H4 (cell line): Measurements from ENCODE around the gene TCF4. TPM values are rescaled to one million over a fixed set of nuclear protein-coding genes. Genes with fewer than 3 reads are reported as not detected.
A peak's percentile ranks its signal among the peaks of the same experiment; 100 is the strongest.

ENCODE experiments used
- DNase-seq: peaks from one replicate; pipeline ENCODE4 v3.0.0-alpha.2; 2015; ENCODE audit warnings: low spot score
- total RNA-seq: library from RNA; depleted of rRNA; stranded (reverse); fragments of >200 nt; shearing (Covaris generic); gene quantifications from 2 replicates; pipeline ENCODE4 v1.2.3, GENCODE V29; 2014

TCF4 gene
- total RNA-seq, 1 experiment from 2014 or later: 30.7 TPM

GRCh38 chr18:55236150-55236931, 351.7 kb downstream of the TCF4 start:
- DNase-seq: no peak

- DNase-seq: no peak
Measured at GRCh38 chr18:55235094-55235461, 352.9 kb downstream of the TCF4 start.

- peak; percentile 60 for DNase-seq
Measured at GRCh38 chr18:55234366-55235093, 353.5 kb downstream of the TCF4 start.

- no peak for DNase-seq
Measured at GRCh38 chr18:55233857-55234256, 354.1 kb downstream of the TCF4 start.

GRCh38 chr18:55232506-55232905, 355.5 kb downstream of the TCF4 start:
- no peak for DNase-seq

- DNase-seq: no peak
Measured at GRCh38 chr18:55229682-55230081, 358.3 kb downstream of the TCF4 start.

GRCh38 chr18:55228707-55229106, 359.3 kb downstream of the TCF4 start:
- DNase-seq: no peak

GRCh38 chr18:55228191-55228590, 359.8 kb downstream of the TCF4 start:
- peak; percentile 87 for DNase-seq

GRCh38 chr18:55227771-55228170, 360.2 kb downstream of the TCF4 start:
- no peak for DNase-seq

GRCh38 chr18:55226044-55226443, 361.9 kb downstream of the TCF4 start:
- DNase-seq: no peak

GRCh38 chr18:55224086-55224625, 363.8 kb downstream of the TCF4 start:
- no peak for DNase-seq

- DNase-seq: no peak
Measured at GRCh38 chr18:55221622-55222021, 366.4 kb downstream of the TCF4 start.

- no peak for DNase-seq
Measured at GRCh38 chr18:55220523-55220922, 367.5 kb downstream of the TCF4 start.

GRCh38 chr18:55219823-55220222, 368.2 kb downstream of the TCF4 start:
- DNase-seq: no peak

GRCh38 chr18:55219059-55219458, 368.9 kb downstream of the TCF4 start:
- no peak for DNase-seq

GRCh38 chr18:55214969-55215368, 373.0 kb downstream of the TCF4 start:
- DNase-seq: no peak

GRCh38 chr18:55214534-55214933, 373.5 kb downstream of the TCF4 start:
- DNase-seq: no peak

- no peak for DNase-seq
Measured at GRCh38 chr18:55213586-55213985, 374.4 kb downstream of the TCF4 start.

GRCh38 chr18:55206927-55207326, 381.1 kb downstream of the TCF4 start:
- no peak for DNase-seq

- DNase-seq: no peak
Measured at GRCh38 chr18:55202232-55202917, 385.6 kb downstream of the TCF4 start.

- no peak for DNase-seq
Measured at GRCh38 chr18:55199291-55199963, 388.6 kb downstream of the TCF4 start.

- no peak for DNase-seq
Measured at GRCh38 chr18:55195863-55196262, 392.1 kb downstream of the TCF4 start.
